GM23338 (cell line): ENCODE results near the gene APOB. TPM values are rescaled to one million over a fixed set of nuclear protein-coding genes. Genes with fewer than 3 reads are reported as not detected.

Experiments
- ATAC-seq: fragments of 200-7000 bp; cut with Tn5 transposase; 3 replicates; pipeline ENCODE4 v1.9.1; 2020
- DNase-seq: peaks from one replicate; pipeline ENCODE4 v3.0.0-alpha.2; 2015; ENCODE audit warnings: low spot score
- H2AFZ ChIP-seq: fragments of 200-600 bp; sonication (generic); 2 replicates; pipeline ENCODE4 v1.8.0; 2016; ENCODE audit warnings: antibody characterized with exemption, mild to moderate bottlenecking, moderate library complexity
- H3F3A ChIP-seq: fragments of 200-600 bp; sonication (generic); replicated peaks from 2 replicates; pipeline ENCODE4 v1.8.0; 2017; ENCODE audit warnings: antibody characterized with exemption, mixed run types, low read depth
- H3K27ac ChIP-seq: fragments of 200-600 bp; sonication (generic); 2 replicates; pipeline ENCODE4 v1.6.1; 2016; ENCODE audit warnings: low read depth
- H3K27me3 ChIP-seq: fragments of 200-600 bp; sonication (generic); 2 replicates; pipeline ENCODE4 v1.8.0; 2016; ENCODE audit warnings: mild to moderate bottlenecking, mixed run types, moderate library complexity; ENCODE audit not compliant: insufficient read depth
- H3K36me3 ChIP-seq: fragments of 200-600 bp; sonication (generic); 2 replicates; pipeline ENCODE4 v1.8.0; 2016; ENCODE audit warnings: mild to moderate bottlenecking; ENCODE audit not compliant: insufficient read depth
- H3K4me1 ChIP-seq: fragments of 200-600 bp; sonication (generic); 2 replicates; pipeline ENCODE4 v1.8.0; 2016; ENCODE audit warnings: mild to moderate bottlenecking, moderate library complexity; ENCODE audit not compliant: insufficient read depth
- H3K4me2 ChIP-seq: fragments of 200-600 bp; sonication (generic); 2 replicates; pipeline ENCODE4 v1.7.1; 2017; ENCODE audit warnings: mixed run types
- H3K4me3 ChIP-seq: fragments of 200-600 bp; sonication (generic); 2 replicates; pipeline ENCODE4 v1.6.1; 2016; ENCODE audit warnings: mixed run types
- H3K79me2 ChIP-seq: fragments of 200-600 bp; sonication (generic); replicated peaks from 2 replicates; pipeline ENCODE4 v1.8.0; 2017; ENCODE audit warnings: mild to moderate bottlenecking; ENCODE audit not compliant: insufficient read depth
- H3K9me2 ChIP-seq: fragments of 200-600 bp; sonication (generic); 2 replicates; pipeline ENCODE4 v1.8.0; 2017; ENCODE audit not compliant: insufficient read depth
- H4K20me1 ChIP-seq: fragments of 200-600 bp; sonication (generic); replicated peaks from 2 replicates; pipeline ENCODE4 v1.8.0; 2017; ENCODE audit warnings: mild to moderate bottlenecking; ENCODE audit not compliant: insufficient read depth
- H3K27ac Mint-ChIP-seq: 2 replicates; pipeline ENCODE4 v1.8.0; 2020; ENCODE audit warnings: inconsistent platforms, mild to moderate bottlenecking, moderate library complexity, mixed read lengths
- H3K27me3 Mint-ChIP-seq: 3 replicates; pipeline ENCODE4 v1.8.0; 2022; ENCODE audit warnings: low read depth, mild to moderate bottlenecking, moderate library complexity, mixed read lengths, inconsistent platforms; ENCODE audit not compliant: insufficient read depth, poor library complexity
- H3K36me3 Mint-ChIP-seq: 3 replicates; pipeline ENCODE4 v1.8.0; 2021; ENCODE audit warnings: low read depth, mild to moderate bottlenecking, inconsistent platforms, moderate library complexity, mixed read lengths
- H3K4me1 Mint-ChIP-seq: 3 replicates; pipeline ENCODE4 v1.8.0; 2020; ENCODE audit warnings: mild to moderate bottlenecking, inconsistent platforms, mixed read lengths
- H3K4me3 Mint-ChIP-seq: 3 replicates; pipeline ENCODE4 v1.8.0; 2021; ENCODE audit warnings: moderate library complexity, mild to moderate bottlenecking, inconsistent platforms, mixed read lengths
- H3K9me3 Mint-ChIP-seq: 3 replicates; pipeline ENCODE4 v1.8.0; 2020; ENCODE audit warnings: moderate library complexity, mild to moderate bottlenecking, inconsistent platforms, mixed read lengths
- CREB1 ChIP-seq: fragments of 250-450 bp; sonication (Bioruptor Pico); IDR thresholded peaks from 2 replicates; pipeline ENCODE4 v1.5.0; 2020; ENCODE audit warnings: low read depth, mild to moderate bottlenecking, moderate library complexity
- EZH2 ChIP-seq: fragments of 200-600 bp; sonication (generic); IDR thresholded peaks from one replicate; pipeline ENCODE4 v1.8.0; 2017; ENCODE audit warnings: antibody characterized with exemption, mild to moderate bottlenecking, low read depth; ENCODE audit not compliant: unreplicated experiment
- EZH2phosphoT487 ChIP-seq: fragments of 200-600 bp; sonication (generic); IDR thresholded peaks from one replicate; pipeline ENCODE4 v1.8.1; 2018; ENCODE audit warnings: antibody characterized with exemption; ENCODE audit not compliant: unreplicated experiment
- NANOG ChIP-seq: IDR thresholded peaks from 2 replicates; pipeline ENCODE4 v1.6.1; 2016; ENCODE audit warnings: antibody characterized with exemption, borderline replicate concordance
- POLR2AphosphoS5 ChIP-seq: IDR thresholded peaks from 2 replicates; pipeline ENCODE4 v1.6.1; 2016; ENCODE audit warnings: antibody characterized with exemption, low read depth
- STAT1 ChIP-seq: IDR thresholded peaks from one replicate; pipeline ENCODE4 v1.6.1; 2016; ENCODE audit warnings: antibody characterized with exemption; ENCODE audit not compliant: unreplicated experiment
- ZNF114 ChIP-seq: fragments of 250-450 bp; sonication (Bioruptor Pico); IDR thresholded peaks from 2 replicates; pipeline ENCODE4 v1.5.0; 2020; ENCODE audit warnings: mild to moderate bottlenecking, moderate library complexity
- ZNF331 ChIP-seq: fragments of 250-450 bp; sonication (Bioruptor Pico); IDR thresholded peaks from 2 replicates; pipeline ENCODE4 v1.5.0; 2020; ENCODE audit warnings: low read depth, mild to moderate bottlenecking, moderate library complexity
- polyA plus RNA-seq: library from polyadenylated mRNA; unstranded; fragments of >200 nt; fragmentation: Nextera tagmentation; extraction: Ambion mirVana; gene quantifications from 2 replicates; pipeline ENCODE4 v1.2.1, GENCODE V29; 2016
- total RNA-seq: library from RNA; depleted of rRNA; stranded (reverse); fragments of >200 nt; shearing (Covaris generic); gene quantifications from 2 replicates; pipeline ENCODE4 v1.2.3, GENCODE V29; 2014
- TF ChIP-seq, protein P1 (sequence below): IDR thresholded peaks from one replicate; pipeline ENCODE4 v1.6.1; 2018; ENCODE audit warnings: antibody characterized with exemption; ENCODE audit not compliant: unreplicated experiment
- TF ChIP-seq, protein P2 (sequence below), 2 experiments: fragments of 200-600 bp in 1 of 2; sonication (generic) in 1 of 2; conservative IDR thresholded peaks; 2 replicates each; pipeline versions ENCODE4 v1.5.1 to v1.6.1; 2016 to 2017; ENCODE audit warnings: antibody characterized with exemption in 2 of 2, low read depth in 2 of 2, mild to moderate bottlenecking in 2 of 2, moderate library complexity in 1 of 2
- TF ChIP-seq, protein P3 (sequence below): IDR thresholded peaks from 2 replicates; pipeline ENCODE4 v1.6.1; 2016; ENCODE audit warnings: antibody characterized with exemption

Gene APOB
- total and polyA plus RNA-seq, 2 experiments from 2014 or later, result 0.08 to 0.56 TPM

DNA sequence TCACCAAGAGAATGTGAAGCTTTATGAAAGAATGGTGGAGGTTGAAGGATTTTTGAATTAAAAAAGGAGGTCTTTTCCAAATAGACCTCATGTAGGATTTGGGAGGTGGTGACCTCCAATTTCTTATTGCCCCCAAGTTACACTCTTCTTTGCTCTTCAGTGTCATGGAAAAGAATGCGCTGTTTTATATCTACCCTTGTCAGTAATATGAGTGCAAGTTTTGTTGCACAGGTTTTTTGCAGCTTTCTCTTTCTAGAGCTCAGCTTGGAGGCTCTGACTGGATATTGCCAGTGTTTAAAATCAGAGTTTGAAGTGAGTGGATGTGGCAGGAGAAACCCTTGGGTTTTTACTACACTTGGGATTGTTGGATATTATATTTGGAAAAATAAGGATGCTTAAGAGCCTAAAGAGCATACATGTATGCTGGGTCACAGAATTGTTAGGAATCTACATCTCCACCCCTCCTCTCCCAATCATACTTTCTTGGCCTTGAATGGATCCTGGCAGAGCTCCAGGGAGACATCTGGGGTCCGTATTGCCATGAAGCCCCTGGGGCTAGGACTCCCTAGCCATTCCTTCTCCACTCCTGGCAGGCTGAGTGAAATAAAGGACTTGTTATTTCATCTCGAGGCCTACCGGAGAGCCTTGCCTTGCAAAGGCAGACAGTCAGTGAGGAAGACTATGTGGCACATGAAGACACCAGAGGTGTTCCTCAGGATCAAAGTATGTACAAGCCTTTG is 43.8 kb downstream of the APOB start (continued):
- TF ChIP-seq EZH2phosphoT487 (no peak), STAT1 (no peak), EZH2 (no peak), NANOG (no peak), ZNF331 (no peak)
- TF ChIP-seq, protein P1, sequence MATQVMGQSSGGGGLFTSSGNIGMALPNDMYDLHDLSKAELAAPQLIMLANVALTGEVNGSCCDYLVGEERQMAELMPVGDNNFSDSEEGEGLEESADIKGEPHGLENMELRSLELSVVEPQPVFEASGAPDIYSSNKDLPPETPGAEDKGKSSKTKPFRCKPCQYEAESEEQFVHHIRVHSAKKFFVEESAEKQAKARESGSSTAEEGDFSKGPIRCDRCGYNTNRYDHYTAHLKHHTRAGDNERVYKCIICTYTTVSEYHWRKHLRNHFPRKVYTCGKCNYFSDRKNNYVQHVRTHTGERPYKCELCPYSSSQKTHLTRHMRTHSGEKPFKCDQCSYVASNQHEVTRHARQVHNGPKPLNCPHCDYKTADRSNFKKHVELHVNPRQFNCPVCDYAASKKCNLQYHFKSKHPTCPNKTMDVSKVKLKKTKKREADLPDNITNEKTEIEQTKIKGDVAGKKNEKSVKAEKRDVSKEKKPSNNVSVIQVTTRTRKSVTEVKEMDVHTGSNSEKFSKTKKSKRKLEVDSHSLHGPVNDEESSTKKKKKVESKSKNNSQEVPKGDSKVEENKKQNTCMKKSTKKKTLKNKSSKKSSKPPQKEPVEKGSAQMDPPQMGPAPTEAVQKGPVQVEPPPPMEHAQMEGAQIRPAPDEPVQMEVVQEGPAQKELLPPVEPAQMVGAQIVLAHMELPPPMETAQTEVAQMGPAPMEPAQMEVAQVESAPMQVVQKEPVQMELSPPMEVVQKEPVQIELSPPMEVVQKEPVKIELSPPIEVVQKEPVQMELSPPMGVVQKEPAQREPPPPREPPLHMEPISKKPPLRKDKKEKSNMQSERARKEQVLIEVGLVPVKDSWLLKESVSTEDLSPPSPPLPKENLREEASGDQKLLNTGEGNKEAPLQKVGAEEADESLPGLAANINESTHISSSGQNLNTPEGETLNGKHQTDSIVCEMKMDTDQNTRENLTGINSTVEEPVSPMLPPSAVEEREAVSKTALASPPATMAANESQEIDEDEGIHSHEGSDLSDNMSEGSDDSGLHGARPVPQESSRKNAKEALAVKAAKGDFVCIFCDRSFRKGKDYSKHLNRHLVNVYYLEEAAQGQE, result no peak

DNA sequence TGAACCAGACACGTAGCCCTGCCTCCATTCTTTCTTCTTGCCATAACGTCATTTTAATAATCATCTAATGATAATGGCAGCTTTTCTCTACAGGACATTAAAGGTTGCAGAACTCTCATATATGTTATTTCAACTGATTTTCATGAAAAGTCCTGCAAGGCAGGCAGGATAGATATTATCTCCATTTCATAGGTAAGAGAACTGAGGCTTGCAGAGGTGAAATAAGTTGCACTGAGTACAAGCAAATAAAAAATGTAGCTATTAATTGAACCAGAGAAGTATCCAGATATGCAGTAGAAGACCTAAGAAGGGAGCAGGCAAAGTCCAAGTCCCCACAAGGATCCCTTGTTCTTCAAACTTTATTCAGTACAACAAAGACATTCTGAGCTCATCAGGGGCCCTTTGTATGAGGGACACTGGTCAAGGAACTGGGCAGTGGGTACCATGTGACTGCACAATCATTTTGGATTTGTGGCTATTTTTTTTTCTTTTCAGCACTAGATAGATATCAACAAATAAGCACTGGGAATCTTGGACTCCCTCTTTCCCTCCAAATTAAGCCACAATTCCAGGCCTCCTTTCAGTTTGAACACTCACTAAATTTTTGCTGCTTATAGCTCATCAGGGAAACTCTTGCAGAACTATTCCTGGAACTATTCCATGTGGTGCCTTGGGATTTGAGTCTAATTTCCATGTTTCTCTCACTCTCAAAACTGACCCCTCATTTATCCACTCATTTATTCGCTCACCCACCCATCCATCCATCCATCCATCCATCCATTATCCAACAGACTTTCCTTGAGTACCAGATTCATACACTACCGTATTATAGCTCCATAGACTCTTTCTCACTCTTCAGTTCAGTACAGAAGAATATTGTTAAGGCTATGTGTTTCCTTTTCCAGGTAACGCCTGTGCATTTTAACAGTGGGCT is 44.6 kb downstream of the APOB start:
- no peaks in the 10 kb centered on the region for H4K20me1 ChIP-seq
- no peaks in the 10 kb centered on the region for H3K36me3 ChIP-seq
- no peak overlapping the region for H3K27ac ChIP-seq
- no peak overlapping the region for H3K4me2 ChIP-seq
- H3K4me3 ChIP-seq, result no peak overlapping the region
- Mint-ChIP-seq H3K36me3 (no peaks in the 10 kb centered on the region), H3K9me3 (no peaks in the 10 kb centered on the region; the same call in 2 of the 3 replicates), H3K4me3 (no peak overlapping the region), H3K27me3 (peaks cover 4% of the 10 kb centered on the region), H3K4me1 (no peaks in the 10 kb centered on the region), H3K27ac (no peak overlapping the region)
- H2AFZ ChIP-seq, result no peak overlapping the region
- no peak for DNase-seq
- no peaks in the 10 kb centered on the region for H3K4me1 ChIP-seq
- H3K79me2 ChIP-seq, result no peaks in the 10 kb centered on the region
- peaks cover 10% of the 10 kb centered on the region for H3K9me2 ChIP-seq
- no peaks in the 10 kb centered on the region for H3K27me3 ChIP-seq
- ATAC-seq, result no peak
- no peaks in the 10 kb centered on the region for H3F3A ChIP-seq
- TF ChIP-seq, protein P2, sequence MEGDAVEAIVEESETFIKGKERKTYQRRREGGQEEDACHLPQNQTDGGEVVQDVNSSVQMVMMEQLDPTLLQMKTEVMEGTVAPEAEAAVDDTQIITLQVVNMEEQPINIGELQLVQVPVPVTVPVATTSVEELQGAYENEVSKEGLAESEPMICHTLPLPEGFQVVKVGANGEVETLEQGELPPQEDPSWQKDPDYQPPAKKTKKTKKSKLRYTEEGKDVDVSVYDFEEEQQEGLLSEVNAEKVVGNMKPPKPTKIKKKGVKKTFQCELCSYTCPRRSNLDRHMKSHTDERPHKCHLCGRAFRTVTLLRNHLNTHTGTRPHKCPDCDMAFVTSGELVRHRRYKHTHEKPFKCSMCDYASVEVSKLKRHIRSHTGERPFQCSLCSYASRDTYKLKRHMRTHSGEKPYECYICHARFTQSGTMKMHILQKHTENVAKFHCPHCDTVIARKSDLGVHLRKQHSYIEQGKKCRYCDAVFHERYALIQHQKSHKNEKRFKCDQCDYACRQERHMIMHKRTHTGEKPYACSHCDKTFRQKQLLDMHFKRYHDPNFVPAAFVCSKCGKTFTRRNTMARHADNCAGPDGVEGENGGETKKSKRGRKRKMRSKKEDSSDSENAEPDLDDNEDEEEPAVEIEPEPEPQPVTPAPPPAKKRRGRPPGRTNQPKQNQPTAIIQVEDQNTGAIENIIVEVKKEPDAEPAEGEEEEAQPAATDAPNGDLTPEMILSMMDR (conservative IDR thresholded peaks at IDR 0.05; ENCODE audit: low read depth in 2 of 2), result no peak
- TF ChIP-seq, protein P3, sequence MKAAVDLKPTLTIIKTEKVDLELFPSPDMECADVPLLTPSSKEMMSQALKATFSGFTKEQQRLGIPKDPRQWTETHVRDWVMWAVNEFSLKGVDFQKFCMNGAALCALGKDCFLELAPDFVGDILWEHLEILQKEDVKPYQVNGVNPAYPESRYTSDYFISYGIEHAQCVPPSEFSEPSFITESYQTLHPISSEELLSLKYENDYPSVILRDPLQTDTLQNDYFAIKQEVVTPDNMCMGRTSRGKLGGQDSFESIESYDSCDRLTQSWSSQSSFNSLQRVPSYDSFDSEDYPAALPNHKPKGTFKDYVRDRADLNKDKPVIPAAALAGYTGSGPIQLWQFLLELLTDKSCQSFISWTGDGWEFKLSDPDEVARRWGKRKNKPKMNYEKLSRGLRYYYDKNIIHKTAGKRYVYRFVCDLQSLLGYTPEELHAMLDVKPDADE, result no peak
- TF ChIP-seq CREB1 (CRISPR knock-in tag) (no peak), EZH2phosphoT487 (no peak), ZNF114 (CRISPR knock-in tag) (no peak), POLR2AphosphoS5 (no peak), STAT1 (no peak), EZH2 (no peak)
